Smooth muscle cell of the brain vasculature (primary cell): ENCODE data around the gene RLF.

Experiments
- DNase-seq: peaks from one replicate; pipeline ENCODE4 v3.0.0-alpha.2; 2012; ENCODE audit warnings: low read depth, low spot score

The RLF gene

GRCh38 chr1:40232444-40232843 lies 71.3 kb downstream of the RLF start:
- DNase-seq = no peak

GRCh38 chr1:40239626-40240025 lies 78.4 kb downstream of the RLF start:
- DNase-seq = no peak

DNA sequence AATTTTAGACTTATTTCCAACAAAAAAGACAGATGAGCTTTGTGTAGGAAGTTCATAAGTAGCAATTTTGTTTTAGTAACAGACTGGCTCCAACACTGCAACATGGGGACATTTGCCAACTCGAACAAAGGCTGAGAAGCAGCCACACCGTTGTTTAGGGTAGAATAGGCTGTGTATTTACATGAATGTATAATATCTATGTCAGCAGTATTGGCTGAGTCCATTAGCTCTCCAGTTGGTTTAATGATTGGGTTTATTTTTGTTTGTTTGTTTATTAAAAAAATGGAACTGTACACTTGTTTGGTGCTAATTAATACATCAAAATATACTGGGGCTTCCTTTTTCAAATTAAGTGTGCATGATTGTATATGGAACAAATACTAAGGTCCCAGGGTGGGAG lies 79.2 kb downstream of the RLF start:
- no peak for DNase-seq

DNA sequence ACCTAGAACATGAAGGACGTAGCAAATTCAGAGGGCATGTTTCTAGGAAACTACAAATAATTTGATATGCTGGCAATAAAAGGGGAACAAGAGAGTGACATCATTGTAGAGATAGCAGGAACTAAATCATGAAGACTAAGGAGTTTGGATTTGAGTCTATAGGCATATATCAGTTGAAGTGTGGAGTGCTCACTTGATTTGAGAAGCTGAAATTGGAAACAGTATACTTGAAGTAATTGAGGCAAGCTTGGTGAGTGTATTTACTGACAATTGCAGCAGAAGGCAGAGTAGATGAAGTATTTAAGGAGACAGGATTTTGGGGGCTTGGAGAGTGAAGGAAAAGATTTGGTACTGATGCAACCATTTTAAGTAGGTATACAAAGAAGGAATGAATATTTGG lies 80.2 kb downstream of the RLF start:
- DNase-seq = no peak

- DNase-seq = no peak
These were observed 82.2 kb downstream of the RLF start for GRCh38 chr1:40243351-40243750.

DNA sequence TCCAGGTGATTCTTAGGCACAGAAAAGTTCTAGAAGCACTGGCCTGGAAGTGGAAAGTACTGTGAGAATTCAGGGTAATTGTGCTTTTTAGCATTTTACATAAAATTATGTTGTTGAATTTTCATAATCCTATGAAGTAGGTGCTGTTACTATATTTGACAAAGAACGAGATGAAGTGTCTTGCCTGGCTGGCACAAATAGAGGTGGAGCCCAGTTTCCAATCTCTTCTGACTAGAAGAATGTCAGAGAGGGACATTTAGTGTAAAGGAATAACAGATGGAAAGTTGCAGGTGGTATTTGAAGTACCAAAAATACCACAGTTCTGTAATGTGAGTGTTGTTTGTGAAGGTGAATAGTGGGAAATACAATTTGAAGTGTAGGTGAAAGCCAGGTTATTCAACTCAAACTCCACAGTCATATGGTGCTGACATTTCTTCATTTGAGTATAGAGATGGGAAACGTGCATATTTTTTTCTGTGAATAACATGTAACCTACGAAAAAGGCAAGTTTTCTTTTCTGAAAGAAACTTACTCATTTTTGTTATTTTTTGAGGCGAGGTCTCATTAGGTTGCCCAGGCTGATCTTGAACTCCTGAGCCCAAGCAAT lies 83.1 kb downstream of the RLF start:
- DNase-seq = no peak

GRCh38 chr1:40245686-40246085 lies 84.5 kb downstream of the RLF start:
- DNase-seq = no peak

DNA sequence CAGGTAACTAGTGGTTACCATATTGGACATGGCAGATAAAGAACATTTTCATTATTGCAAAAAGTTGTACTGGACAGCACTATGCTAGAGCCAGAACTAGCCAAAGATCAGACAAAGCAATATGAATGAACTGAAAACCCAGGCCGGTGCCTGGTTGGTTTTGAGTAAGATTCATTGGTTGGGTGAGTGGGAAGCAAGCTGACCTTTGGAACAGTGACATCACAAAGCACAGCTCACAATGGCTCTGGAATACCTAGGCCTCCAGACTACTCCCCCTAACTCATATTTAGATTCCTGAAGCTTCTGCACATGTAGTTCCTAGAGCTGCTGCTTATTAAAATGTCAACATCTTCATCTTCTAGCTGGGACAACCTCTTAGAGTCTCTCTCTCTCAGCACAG lies 86.5 kb downstream of the RLF start, which contains the start of gene TMCO2:
TSS of gene TMCO2 (plus strand) at position 283 of the 400 bp plus-strand sequence. CDS start at position 340, 57 bp downstream.
- no peak for DNase-seq

DNA sequence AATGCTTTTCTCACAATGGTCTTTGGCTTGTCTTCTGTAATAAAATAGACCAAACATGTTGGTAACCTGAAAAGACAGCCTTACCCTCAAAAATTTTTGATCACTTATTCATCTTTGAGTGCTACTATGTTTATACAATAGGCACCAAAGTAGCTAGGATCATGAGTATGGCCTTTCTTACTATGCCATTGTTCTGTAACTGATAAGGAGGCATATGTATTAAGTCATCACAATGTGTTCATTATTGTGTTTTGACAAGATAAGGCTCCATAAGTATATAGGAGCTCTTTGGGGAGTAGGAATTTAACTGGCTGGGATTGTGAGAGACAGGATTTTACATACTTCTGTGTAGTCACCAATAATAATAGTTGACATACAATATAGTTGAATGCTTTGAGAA lies 87.2 kb downstream of the RLF start:
- no peak for DNase-seq

GRCh38 chr1:40251456-40251855 lies 90.3 kb downstream of the RLF start:
- no peak for DNase-seq

- DNase-seq = no peak
These were observed 91.4 kb downstream of the RLF start for GRCh38 chr1:40252601-40253000.

DNA sequence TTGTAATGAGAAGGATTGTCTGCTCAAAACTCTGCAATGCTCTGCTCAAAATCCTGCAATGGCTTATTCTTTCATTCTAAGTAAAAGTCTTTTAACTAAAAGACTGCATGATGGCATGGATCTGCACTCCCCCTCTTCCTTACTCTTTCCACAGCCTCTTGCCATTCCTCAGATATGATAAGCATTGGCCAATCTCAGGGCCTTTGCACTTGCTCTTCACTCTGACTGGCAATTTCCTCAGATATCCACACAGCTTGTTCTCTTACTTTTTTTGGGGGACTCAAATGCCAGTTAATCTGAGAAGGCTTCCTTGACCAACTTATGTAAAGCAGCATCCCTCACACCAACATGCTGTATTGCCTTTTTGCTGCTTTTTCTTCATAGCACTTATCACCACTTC lies 94.0 kb downstream of the RLF start:
- no peak for DNase-seq

DNA sequence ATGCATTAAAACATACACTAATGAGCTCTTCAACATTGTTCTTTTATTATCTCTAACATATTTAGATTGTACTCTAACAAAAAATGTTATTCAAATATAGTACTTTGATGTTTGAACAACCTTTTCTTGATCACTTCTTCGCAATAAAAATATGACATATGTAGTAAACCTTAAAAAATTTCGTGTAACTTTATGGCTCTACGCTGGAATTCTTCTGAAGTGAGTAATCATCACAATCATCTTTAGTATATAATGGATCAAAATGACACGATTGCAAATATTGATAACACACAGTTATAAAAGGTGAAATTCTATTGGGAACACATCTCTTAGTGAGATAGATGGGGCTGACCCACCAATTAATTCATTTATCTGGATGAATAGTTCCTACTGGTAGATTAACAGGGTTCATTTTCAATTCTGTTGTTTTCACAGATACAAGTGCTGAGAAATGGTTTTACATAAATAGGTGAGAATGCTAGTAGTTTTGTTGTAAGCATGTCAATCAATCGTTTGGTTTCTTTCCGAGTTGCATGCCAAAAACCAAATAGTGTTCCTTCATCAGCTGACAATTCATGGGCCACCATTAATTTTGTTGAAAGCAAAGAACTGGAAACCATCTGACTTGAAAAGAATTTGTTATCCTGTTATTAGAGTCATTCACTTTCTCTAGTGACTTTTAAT lies 95.4 kb downstream of the RLF start:
- DNase-seq = no peak

DNA sequence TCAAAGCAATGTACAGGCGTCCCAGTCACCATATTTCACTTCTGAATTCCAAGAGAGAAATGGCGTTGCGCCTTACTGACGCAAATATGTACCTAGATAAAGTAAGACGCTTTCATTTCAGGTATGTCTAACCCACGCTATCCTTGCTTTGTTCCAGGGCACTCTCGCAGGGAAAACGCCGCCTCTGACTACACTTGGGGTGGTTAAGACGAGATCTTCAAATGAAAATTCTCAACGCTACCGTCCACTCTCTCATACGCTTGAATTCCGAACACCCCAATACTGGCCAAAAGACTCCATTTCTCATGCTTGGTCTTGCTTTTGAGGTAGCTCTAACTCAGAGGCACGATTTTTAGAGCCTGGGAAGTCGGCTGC lies 96.1 kb downstream of the RLF start:
- DNase-seq = peak; percentile 21

DNA sequence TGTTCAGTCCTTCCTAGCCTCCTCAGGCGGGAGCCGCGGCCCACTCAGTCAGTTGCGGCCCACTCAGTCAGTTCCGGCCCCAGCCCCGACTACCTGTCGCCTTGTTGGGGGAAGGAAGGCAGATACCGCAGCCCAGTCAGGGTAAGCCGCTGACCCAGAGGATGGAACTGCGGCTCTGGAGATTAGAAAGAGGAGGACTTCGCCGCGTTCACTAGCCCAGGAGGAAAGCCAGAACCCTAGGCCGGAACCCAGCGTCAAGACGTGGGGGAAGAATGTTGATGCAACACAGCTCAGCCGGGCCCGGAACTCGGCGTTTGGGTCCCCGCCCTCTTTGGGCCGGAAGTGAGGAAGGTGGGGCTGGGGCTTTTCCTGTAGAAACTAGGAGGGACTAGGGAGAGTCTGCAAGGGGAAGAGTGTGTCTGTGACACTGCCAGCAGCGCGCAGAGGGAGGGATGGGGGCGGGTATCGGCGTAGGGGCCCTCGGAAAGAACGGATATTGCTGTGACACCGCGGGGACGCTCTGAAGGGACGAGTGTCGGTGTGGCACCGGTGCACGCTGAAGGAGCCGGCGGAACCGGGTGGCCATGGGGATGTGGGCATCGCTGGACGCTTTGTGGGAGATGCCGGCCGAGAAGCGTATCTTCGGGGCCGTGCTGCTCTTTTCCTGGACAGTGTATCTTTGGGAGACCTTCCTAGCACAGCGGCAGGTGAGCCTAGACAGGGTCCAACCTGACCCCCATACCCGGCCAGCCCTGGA lies 96.7 kb downstream of the RLF start, which contains the start of gene ZMPSTE24:
TSS of gene ZMPSTE24 (plus strand) at position 549 of the 757 bp plus-strand sequence. CDS start at position 585, 36 bp downstream.
- DNase-seq = peak; percentile 94

- no peak for DNase-seq
These were observed 97.2 kb downstream of the RLF start for GRCh38 chr1:40258445-40258769.

DNA sequence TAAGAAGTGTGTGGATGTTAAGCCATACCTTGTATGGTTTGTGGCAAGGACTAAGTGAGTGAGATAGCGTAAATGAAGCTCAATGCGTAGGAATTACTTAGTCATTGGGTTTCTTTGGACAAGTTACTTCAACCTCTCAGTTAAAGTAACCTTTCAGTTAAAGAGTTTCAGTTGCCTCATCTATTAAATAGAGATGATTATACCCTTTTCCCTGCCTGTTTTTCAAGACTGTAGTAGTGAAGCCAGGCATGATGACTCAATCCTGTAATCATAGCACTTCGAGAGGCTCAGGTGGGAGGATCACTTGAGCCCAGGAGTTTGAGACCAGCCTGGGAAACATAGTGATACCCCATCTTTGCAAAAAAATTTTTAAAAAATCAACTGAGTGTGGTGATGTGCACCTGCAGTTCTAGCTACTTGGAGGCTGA lies 103.2 kb downstream of the RLF start:
- DNase-seq = no peak

DNA sequence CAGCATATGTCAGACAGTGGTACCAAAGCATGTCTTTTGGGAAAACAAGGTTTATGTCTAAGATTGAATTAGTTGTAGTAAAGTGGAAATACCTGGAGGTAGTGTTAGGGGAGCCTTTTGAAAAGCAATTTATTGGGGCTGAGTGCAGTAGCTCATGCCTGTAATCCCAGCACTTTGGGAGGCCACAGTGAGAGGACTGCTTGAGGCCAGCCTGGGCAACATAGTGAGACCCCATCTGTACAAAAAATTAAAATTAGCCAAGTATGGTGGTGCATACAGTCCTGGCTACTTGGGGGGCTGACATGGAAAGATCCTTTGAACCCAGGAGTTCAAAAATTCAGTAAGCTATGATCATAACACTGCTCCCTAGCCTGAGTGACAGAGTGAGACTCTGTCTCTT lies 104.1 kb downstream of the RLF start:
- no peak for DNase-seq

DNA sequence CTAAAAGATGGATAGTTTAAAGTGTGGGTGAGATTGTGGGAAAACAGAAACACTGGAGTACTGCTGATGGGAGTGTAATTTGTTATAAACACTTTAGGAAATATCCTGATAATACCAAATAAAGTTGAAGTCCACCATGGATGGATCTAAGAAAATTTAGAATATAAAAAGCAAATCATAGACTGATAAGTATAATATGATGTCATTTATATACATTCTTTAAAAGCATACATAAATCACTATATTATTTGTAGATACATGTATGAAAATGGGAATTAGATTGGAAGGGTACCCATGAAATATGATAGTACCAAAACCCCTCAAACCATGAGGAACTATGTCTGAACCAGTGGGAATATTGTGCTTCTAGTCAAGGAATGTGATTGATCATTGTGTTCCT lies 104.7 kb downstream of the RLF start:
- no peak for DNase-seq

DNA sequence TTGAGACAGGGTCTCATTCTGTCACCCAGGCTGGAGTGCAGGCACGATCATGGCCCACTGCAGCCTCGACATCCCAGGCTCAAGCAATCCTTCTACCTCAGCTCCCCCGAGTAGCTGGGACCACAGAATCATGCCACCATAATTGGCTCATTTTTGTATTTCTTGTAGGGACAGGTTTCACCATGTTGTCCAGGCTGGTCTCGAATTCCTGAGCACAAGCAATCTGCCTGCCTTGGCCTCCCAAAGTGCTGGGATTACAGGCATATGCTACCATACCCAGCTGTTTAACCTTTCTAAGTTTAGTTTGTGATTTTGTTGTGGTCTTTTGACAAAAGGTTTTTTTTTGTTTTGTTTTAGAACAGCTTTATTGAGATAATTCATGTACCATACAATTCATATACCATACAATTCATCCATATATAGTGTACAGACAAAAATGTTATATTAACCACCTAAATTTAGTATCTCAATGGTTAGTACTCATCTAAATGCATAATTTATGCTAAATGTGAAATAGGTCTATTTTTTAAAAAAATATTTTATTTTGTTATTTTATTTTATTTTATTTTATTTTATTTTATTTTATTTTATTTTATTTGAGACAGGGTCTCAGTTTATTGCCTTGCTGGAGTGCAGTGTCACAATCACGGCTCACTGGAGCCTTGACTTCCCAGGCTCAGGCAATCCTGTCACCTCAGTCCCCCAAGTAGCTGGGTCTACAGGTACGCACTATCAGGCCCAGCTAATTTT lies 105.8 kb downstream of the RLF start:
- DNase-seq = no peak

DNA sequence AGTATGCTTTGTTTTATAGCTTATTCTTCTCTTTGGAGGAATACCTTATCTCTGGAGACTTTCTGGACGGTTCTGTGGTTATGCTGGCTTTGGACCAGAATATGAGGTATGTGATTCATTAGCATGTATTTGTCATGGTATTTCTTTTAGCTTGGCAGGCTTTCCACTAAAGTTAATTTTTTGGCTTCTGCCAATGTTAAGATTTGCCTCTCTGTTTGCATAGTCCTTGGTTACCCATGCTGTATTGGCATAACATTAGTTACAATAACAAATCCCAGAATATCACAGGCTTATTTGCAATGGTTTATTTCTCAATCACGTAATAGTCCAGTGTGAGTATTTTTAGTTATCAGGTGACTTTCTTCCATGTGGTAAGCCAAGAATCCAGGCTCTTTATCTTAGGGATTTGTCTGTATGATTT lies 106.6 kb downstream of the RLF start:
- DNase-seq = no peak

DNA sequence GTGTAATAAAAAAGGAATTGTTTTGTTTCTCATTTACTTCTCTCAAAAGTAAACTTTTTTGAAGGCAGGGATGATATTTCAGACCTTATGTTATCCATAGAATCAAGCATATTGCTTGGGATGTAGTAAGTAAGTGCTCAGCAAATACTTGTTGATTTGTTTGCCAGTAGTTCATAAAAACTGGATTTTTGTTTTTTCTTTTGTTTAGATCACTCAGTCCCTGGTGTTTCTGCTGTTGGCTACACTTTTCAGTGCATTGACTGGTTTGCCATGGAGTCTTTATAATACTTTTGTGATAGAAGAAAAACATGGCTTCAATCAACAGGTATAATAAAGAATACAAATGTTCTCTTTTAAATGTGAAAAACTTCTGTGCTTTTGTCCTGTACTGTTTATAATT lies 107.0 kb downstream of the RLF start:
- no peak for DNase-seq
